Glutamatergic neuron (in vitro differentiated cells): Measurements from ENCODE around the gene ZSCAN18. TPM values are rescaled to one million over a fixed set of nuclear protein-coding genes. Genes with fewer than 3 reads are reported as not detected.
A peak's percentile ranks its signal among the peaks of the same experiment; 100 is the strongest.
"Not testable (repeated sequence)": the region's sequence is repeated elsewhere in the genome, so short reads cannot be mapped to it uniquely, and the experiment has no call there.

Experiments
- DNase-seq: peaks from one replicate; pipeline ENCODE4 v3.0.0; 2022
- H3K27ac Mint-ChIP-seq: one replicate; pipeline ENCODE4 v1.8.0; 2020; ENCODE audit warnings: mild to moderate bottlenecking, mixed read lengths, inconsistent platforms; ENCODE audit not compliant: unreplicated experiment
- H3K27me3 Mint-ChIP-seq: one replicate; pipeline ENCODE4 v1.8.0; 2020; ENCODE audit warnings: mild to moderate bottlenecking, moderate library complexity, mixed read lengths, inconsistent platforms; ENCODE audit not compliant: unreplicated experiment
- H3K36me3 Mint-ChIP-seq: one replicate; pipeline ENCODE4 v1.8.0; 2020; ENCODE audit warnings: mild to moderate bottlenecking, mixed read lengths, inconsistent platforms; ENCODE audit not compliant: unreplicated experiment
- H3K4me1 Mint-ChIP-seq: one replicate; pipeline ENCODE4 v1.8.0; 2020; ENCODE audit warnings: mild to moderate bottlenecking, low read depth, mixed read lengths, inconsistent platforms; ENCODE audit not compliant: unreplicated experiment
- H3K4me3 Mint-ChIP-seq: one replicate; pipeline ENCODE4 v1.8.0; 2020; ENCODE audit warnings: mild to moderate bottlenecking, mixed read lengths, inconsistent platforms; ENCODE audit not compliant: unreplicated experiment
- H3K9me3 Mint-ChIP-seq: one replicate; pipeline ENCODE4 v1.8.0; 2020; ENCODE audit warnings: mild to moderate bottlenecking, moderate library complexity, mixed read lengths, inconsistent platforms; ENCODE audit not compliant: unreplicated experiment
- long read RNA-seq: library from polyadenylated mRNA; unstranded; transcript quantifications from one replicate; pipeline ENCODE4 v2.0.0, GENCODE V29; 2020; ENCODE audit not compliant: unreplicated experiment
- total RNA-seq: library from RNA; stranded (reverse); fragmentation: NEBNext Ultra II Directional; extraction: Animal tissue kit (Norgen Biotek cat#: 25700); gene quantifications from one replicate; pipeline ENCODE4 v1.2.1, GENCODE V29; 2021; ENCODE audit not compliant: unreplicated experiment
- TF ChIP-seq, protein P1 (sequence below): fragments of 200-600 bp; sonication (generic); IDR thresholded peaks from one replicate; pipeline ENCODE4 v1.5.0; 2021; ENCODE audit not compliant: partially characterized antibody, unreplicated experiment

The ZSCAN18 gene
- 66.7 TPM for total RNA-seq
- long read RNA-seq, transcript ZSCAN18-217 (7 exons, 2,190 nt): major isoform, 8 of 22 reads
- long read RNA-seq, partial matches to known transcripts: 4 of 22 reads
- long read RNA-seq, other reads (novel, unspliced or antisense): 8 of 22 reads

GRCh38 chr19:58097781-58098681 is at the start of gene ZSCAN18:
Gene ZSCAN18 (minus strand): TSS chr19:58098231. CDS start chr19:58090267, 7,964 bp downstream.
- peak within 1 kb of the TSS; percentile 100 for H3K27ac Mint-ChIP-seq
- H3K27me3 Mint-ChIP-seq: no peaks in the 10 kb centered on the region
- H3K36me3 Mint-ChIP-seq: peaks cover 15% of the 10 kb centered on the region
- DNase-seq: peak; percentile 99
- TF ChIP-seq, protein P1, sequence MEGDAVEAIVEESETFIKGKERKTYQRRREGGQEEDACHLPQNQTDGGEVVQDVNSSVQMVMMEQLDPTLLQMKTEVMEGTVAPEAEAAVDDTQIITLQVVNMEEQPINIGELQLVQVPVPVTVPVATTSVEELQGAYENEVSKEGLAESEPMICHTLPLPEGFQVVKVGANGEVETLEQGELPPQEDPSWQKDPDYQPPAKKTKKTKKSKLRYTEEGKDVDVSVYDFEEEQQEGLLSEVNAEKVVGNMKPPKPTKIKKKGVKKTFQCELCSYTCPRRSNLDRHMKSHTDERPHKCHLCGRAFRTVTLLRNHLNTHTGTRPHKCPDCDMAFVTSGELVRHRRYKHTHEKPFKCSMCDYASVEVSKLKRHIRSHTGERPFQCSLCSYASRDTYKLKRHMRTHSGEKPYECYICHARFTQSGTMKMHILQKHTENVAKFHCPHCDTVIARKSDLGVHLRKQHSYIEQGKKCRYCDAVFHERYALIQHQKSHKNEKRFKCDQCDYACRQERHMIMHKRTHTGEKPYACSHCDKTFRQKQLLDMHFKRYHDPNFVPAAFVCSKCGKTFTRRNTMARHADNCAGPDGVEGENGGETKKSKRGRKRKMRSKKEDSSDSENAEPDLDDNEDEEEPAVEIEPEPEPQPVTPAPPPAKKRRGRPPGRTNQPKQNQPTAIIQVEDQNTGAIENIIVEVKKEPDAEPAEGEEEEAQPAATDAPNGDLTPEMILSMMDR: no peak
- peaks cover 4% of the 10 kb centered on the region for H3K4me1 Mint-ChIP-seq
- peaks cover 11% of the 10 kb centered on the region for H3K9me3 Mint-ChIP-seq
- peak within 1 kb of the TSS; percentile 97 for H3K4me3 Mint-ChIP-seq

DNA sequence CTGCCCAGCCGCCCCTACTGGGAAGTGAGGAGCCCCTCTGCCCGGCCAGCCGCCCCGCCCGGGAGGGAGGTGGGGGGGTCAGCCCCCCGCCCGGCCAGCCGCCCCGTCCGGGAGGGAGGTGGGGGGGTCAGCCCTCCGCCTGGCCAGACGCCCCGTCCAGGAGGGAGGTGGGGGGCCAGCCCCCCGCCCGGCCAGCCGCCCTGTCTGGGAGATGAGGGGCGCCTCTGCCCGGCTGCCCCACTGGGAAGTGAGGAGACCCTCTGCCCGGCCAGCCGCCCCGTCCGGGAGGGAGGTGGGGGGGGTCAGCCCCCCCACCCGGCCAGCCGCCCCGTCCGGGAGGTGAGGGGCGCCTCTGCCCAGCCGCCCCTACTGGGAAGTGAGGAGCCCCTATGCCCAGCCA is 49.4 kb upstream of the ZSCAN18 start:
- H3K9me3 Mint-ChIP-seq: peaks cover 26% of the 10 kb centered on the region

DNA sequence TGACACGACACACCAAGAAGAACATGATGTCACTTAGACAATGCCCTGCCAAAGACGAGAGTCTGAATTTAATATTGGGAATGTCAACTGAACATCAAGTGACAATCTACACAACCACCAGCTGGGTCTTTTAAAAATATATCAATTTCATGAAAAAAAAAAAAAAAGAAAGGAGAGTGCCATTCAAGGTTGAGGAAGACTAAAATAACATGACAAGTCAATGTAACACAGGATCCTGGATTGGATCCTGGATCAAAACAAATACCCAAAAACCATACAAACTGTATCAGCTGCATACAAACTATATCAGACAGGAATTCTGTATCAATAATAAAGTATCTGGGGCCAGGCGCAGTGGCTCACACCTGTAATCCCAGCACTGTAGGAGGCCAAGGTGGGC is 47.8 kb upstream of the ZSCAN18 start:
- Mint-ChIP-seq H3K36me3 (peaks cover 29% of the 10 kb centered on the region), H3K27ac (no peak overlapping the region), H3K27me3 (peaks cover 8% of the 10 kb centered on the region), H3K9me3 (peaks cover 28% of the 10 kb centered on the region), H3K4me1 (peaks cover 3% of the 10 kb centered on the region), H3K4me3 (no peak overlapping the region)
- DNase-seq: no peak
- TF ChIP-seq, protein P1: no peak

More for the DNA sequence above, 49.4 kb upstream of the ZSCAN18 start:
- H3K36me3 Mint-ChIP-seq: peaks cover 27% of the 10 kb centered on the region
- not testable (repeated sequence) for H3K4me1 Mint-ChIP-seq, H3K27ac Mint-ChIP-seq, DNase-seq, H3K27me3 Mint-ChIP-seq, H3K4me3 Mint-ChIP-seq

- H3K9me3 Mint-ChIP-seq: peaks cover 36% of the 10 kb centered on the region
- no peak for DNase-seq
- H3K27me3 Mint-ChIP-seq: peaks cover 1% of the 10 kb centered on the region
- no peak overlapping the region for H3K4me3 Mint-ChIP-seq
- no peaks in the 10 kb centered on the region for H3K4me1 Mint-ChIP-seq
- H3K36me3 Mint-ChIP-seq: peaks cover 72% of the 10 kb centered on the region
- TF ChIP-seq, protein P1: no peak
- H3K27ac Mint-ChIP-seq: no peak overlapping the region
These were observed 36.2 kb upstream of the ZSCAN18 start for GRCh38 chr19:58134244-58134643.

DNA sequence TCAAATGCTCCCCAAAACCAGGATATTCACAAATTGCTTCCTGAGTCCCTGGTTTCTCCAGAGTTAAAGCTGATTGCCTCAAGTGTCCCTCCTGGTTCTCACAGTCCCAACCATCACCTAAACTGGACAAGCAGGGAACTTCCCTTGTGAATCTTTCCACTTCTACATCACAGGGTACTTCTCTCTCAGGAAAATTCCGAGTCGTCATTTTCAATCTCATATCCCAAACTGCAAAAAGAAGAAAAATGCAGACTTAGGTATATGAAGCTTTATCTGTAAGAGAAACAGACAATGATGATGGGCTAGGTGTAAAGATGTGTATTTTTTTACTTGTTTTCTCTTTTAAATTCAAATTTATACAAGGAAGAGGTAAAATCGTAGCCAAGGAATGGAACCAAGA is 31.3 kb upstream of the ZSCAN18 start:
- no peaks in the 10 kb centered on the region for H3K4me1 Mint-ChIP-seq
- DNase-seq: no peak
- H3K27me3 Mint-ChIP-seq: peaks cover 7% of the 10 kb centered on the region
- peaks cover 88% of the 10 kb centered on the region for H3K36me3 Mint-ChIP-seq
- no peak overlapping the region for H3K27ac Mint-ChIP-seq
- no peak overlapping the region for H3K4me3 Mint-ChIP-seq
- peaks cover 48% of the 10 kb centered on the region for H3K9me3 Mint-ChIP-seq
- TF ChIP-seq, protein P1: no peak
